Measurements from ENCODE around the gene ANO1.

The ANO1 gene

GRCh38 chr11:70089631-70090030 is 11.5 kb downstream of the ANO1 start:
- in situ Hi-C loops (cut with HindIII; ENCODE audit: low sequenced_read_pairs) = no loop called here

- in situ Hi-C loops (cut with HindIII; ENCODE audit: low sequenced_read_pairs) = no loop called here
Measured at GRCh38 chr11:70090961-70091381, 12.9 kb downstream of the ANO1 start.

GRCh38 chr11:70091638-70092037 is 13.5 kb downstream of the ANO1 start:
- in situ Hi-C loops (cut with HindIII; ENCODE audit: low sequenced_read_pairs) = no loop called here

GRCh38 chr11:70092959-70093715 is 15.0 kb downstream of the ANO1 start:
- in situ Hi-C loops (cut with HindIII; ENCODE audit: low sequenced_read_pairs) = no loop called here

- in situ Hi-C loops (cut with HindIII; ENCODE audit: low sequenced_read_pairs) = no loop called here
Measured at GRCh38 chr11:70095541-70096252, 17.6 kb downstream of the ANO1 start.

GRCh38 chr11:70097783-70098563 is 19.9 kb downstream of the ANO1 start:
- in situ Hi-C loops (cut with HindIII; ENCODE audit: low sequenced_read_pairs) = no loop called here

GRCh38 chr11:70098936-70099335 is 20.8 kb downstream of the ANO1 start:
- in situ Hi-C loops (cut with HindIII; ENCODE audit: low sequenced_read_pairs) = no loop called here

- in situ Hi-C loops (cut with HindIII; ENCODE audit: low sequenced_read_pairs) = loop anchor here (5.0 to 10.0 kb wide), 4 partner anchors 63 to 265 kb away; no protein-coding TSS in a partner anchor
Measured at GRCh38 chr11:70099578-70100279, 21.6 kb downstream of the ANO1 start.

- in situ Hi-C loops (cut with HindIII; ENCODE audit: low sequenced_read_pairs) = loop anchor here (5.0 to 10.0 kb wide), 4 partner anchors 62 to 265 kb away; no protein-coding TSS in a partner anchor
Measured at GRCh38 chr11:70100280-70100603, 22.1 kb downstream of the ANO1 start.

- in situ Hi-C loops (cut with HindIII; ENCODE audit: low sequenced_read_pairs) = loop anchor here (5.0 to 10.0 kb wide), 4 partner anchors 62 to 264 kb away; no protein-coding TSS in a partner anchor
Measured at GRCh38 chr11:70100791-70101190, 22.7 kb downstream of the ANO1 start.

GRCh38 chr11:70103256-70103975 is 25.3 kb downstream of the ANO1 start:
- in situ Hi-C loops (cut with HindIII; ENCODE audit: low sequenced_read_pairs) = loop anchor here (5.0 to 10.0 kb wide), 4 partner anchors 59 to 261 kb away; no protein-coding TSS in a partner anchor

- in situ Hi-C loops (cut with HindIII; ENCODE audit: low sequenced_read_pairs) = loop anchor here (5.0 to 10.0 kb wide), 4 partner anchors 58 to 260 kb away; no protein-coding TSS in a partner anchor
Measured at GRCh38 chr11:70104419-70104818, 26.3 kb downstream of the ANO1 start.

GRCh38 chr11:70104961-70105360 is 26.8 kb downstream of the ANO1 start:
- in situ Hi-C loops (cut with HindIII; ENCODE audit: low sequenced_read_pairs) = loop anchor here (5.0 to 10.0 kb wide), 4 partner anchors 57 to 260 kb away; no protein-coding TSS in a partner anchor

- in situ Hi-C loops (cut with HindIII; ENCODE audit: low sequenced_read_pairs) = loop anchor here (10.0 kb wide), 1 partner anchor 259 kb away; no protein-coding TSS in a partner anchor
Measured at GRCh38 chr11:70105369-70105754, 27.2 kb downstream of the ANO1 start.

- in situ Hi-C loops (cut with HindIII; ENCODE audit: low sequenced_read_pairs) = loop anchor here (10.0 kb wide), 1 partner anchor 259 kb away; no protein-coding TSS in a partner anchor
Measured at GRCh38 chr11:70105755-70106571, 27.8 kb downstream of the ANO1 start.

GRCh38 chr11:70106757-70107156 is 28.6 kb downstream of the ANO1 start:
- in situ Hi-C loops (cut with HindIII; ENCODE audit: low sequenced_read_pairs) = loop anchor here (10.0 kb wide), 1 partner anchor 258 kb away; no protein-coding TSS in a partner anchor

GRCh38 chr11:70107191-70107590 is 29.1 kb downstream of the ANO1 start:
- in situ Hi-C loops (cut with HindIII; ENCODE audit: low sequenced_read_pairs) = loop anchor here (10.0 kb wide), 1 partner anchor 258 kb away; no protein-coding TSS in a partner anchor

- in situ Hi-C loops (cut with HindIII; ENCODE audit: low sequenced_read_pairs) = loop anchor here (10.0 kb wide), 1 partner anchor 257 kb away; no protein-coding TSS in a partner anchor
Measured at GRCh38 chr11:70107756-70108155, 29.6 kb downstream of the ANO1 start.

GRCh38 chr11:70108250-70108649 is 30.1 kb downstream of the ANO1 start:
- in situ Hi-C loops (cut with HindIII; ENCODE audit: low sequenced_read_pairs) = loop anchor here (10.0 kb wide), 1 partner anchor 257 kb away; no protein-coding TSS in a partner anchor
